Adrenal gland (tissue), 5 donors: ENCODE data around the gene TP53INP2.

Experiments
- CTCF ChIP-seq, 6 experiments: fragments of 450-650 bp in 4 of 6; fragments of 200-600 bp in 2 of 6; sonication (generic) in 1 of 6; IDR thresholded peaks; 1 replicate in 5 of 6; 2 replicates in 1 of 6; pipeline versions ENCODE4 v1.5.1 to v1.8.0; 2016 to 2021; ENCODE audit warnings: antibody characterized with exemption in 6 of 6, mild to moderate bottlenecking in 2 of 6, moderate library complexity in 1 of 6
- POLR2A ChIP-seq, 2 donors: fragments of 450-650 bp; IDR thresholded peaks; one replicate each; pipeline ENCODE4 v1.6.1; 2017; ENCODE audit warnings: antibody characterized with exemption in 2 of 2, mild to moderate bottlenecking in 2 of 2, moderate library complexity in 1 of 2
- donor health status: DM: no; HTN: no; CAD: no.

GRCh38 chr20:34683667-34684066 lies 20.5 kb upstream of the TP53INP2 start:
- TF ChIP-seq POLR2A (IDR thresholded peaks at IDR 0.05) (no peak), CTCF (IDR thresholded peaks at IDR 0.05) (no peak)
